K562 (cell line): ENCODE data around the gene TIGAR. TPM values are rescaled to one million over a fixed set of nuclear protein-coding genes. Genes with fewer than 3 reads are reported as not detected.

ENCODE experiments used
- ATAC-seq: fragments of 200-7000 bp; cut with Tn5 transposase; 3 replicates; pipeline ENCODE4 v1.9.1; 2020; ENCODE audit warnings: moderate library complexity
- BruUV-seq: library from RNA; stranded (reverse); fragments of 400-500 nt; replicated peaks from 2 replicates; lab custom pipeline; 2021; lab: Mats Ljungman, UMichigan
- CTCF ChIA-PET: fragments of 300-600 bp; formaldehyde crosslinking; extraction: SDS; loops from one replicate; lab custom pipeline; 2021; ENCODE audit warnings: low intra/inter-chr PET ratio; lab: Yijun Ruan, JAX
- POLR2A ChIA-PET: fragments of 300-600, 350-650 bp; sonication (Branson Sonifier 250); formaldehyde crosslinking; extraction: SDS; loops from one replicate; lab custom pipeline; 2021; ENCODE audit warnings: antibody characterized with exemption, inconsistent platforms; lab: Yijun Ruan, JAX
- DNase-seq, 4 experiments: peaks; one replicate each; pipeline versions ENCODE4 v3.0.0 to v3.0.0-alpha.2; 2011 to 2018; ENCODE audit warnings: low spot score in 3 of 4, mixed read lengths in 3 of 4; ENCODE audit errors: extremely low read depth in 1 of 4
- FAIRE-seq: peaks from 2 replicates; lab custom pipeline; 2011; peaks lifted over from hg19 to GRCh38; lab: Jason Lieb, UNC
- H2AFZ ChIP-seq: 2 replicates; pipeline ENCODE4 v1.6.0; 2011; ENCODE audit warnings: low read depth, low read length, control low read depth, inconsistent platforms
- H3K27ac ChIP-seq: fragments of 200-600 bp; 3 replicates; pipeline ENCODE4 v1.8.0; 2011; ENCODE audit warnings: low read depth, mild to moderate bottlenecking, control low read depth, inconsistent platforms, low read length, moderate library complexity, mixed read lengths; ENCODE audit errors: extremely low read depth
- H3K27me3 ChIP-seq, 2 experiments: fragments of 300-600 bp in 1 of 2; 2 replicates in 1 of 2; 3 replicates in 1 of 2; pipeline versions ENCODE4 v1.6.0 to v1.8.0; 2011; ENCODE audit warnings: inconsistent platforms in 2 of 2, low read length in 2 of 2, mild to moderate bottlenecking in 1 of 2, mixed read lengths in 1 of 2, moderate library complexity in 1 of 2; ENCODE audit not compliant: control insufficient read depth in 2 of 2, insufficient read depth in 2 of 2
- H3K36me3 ChIP-seq: fragments of 300-600 bp; 3 replicates; pipeline ENCODE4 v1.8.0; 2011; ENCODE audit warnings: mild to moderate bottlenecking, low read length, inconsistent platforms; ENCODE audit not compliant: control insufficient read depth, insufficient read depth
- H3K4me1 ChIP-seq, 2 experiments: fragments of 200-600 bp in 1 of 2; replicated peaks in 1 of 2; 2 replicates in 1 of 2; 3 replicates in 1 of 2; pipeline versions ENCODE4 v1.5.1 to v1.8.0; 2011; ENCODE audit warnings: inconsistent platforms in 2 of 2, low read length in 2 of 2, mild to moderate bottlenecking in 1 of 2, mixed read lengths in 1 of 2, moderate library complexity in 1 of 2; ENCODE audit not compliant: control insufficient read depth in 2 of 2, insufficient read depth in 2 of 2
- H3K4me2 ChIP-seq: 2 replicates; pipeline ENCODE4 v1.6.1; 2011; ENCODE audit warnings: low read length, control low read depth, inconsistent platforms, mixed read lengths; ENCODE audit not compliant: insufficient read depth
- H3K4me3 ChIP-seq: fragments of 200-600 bp; sonication (generic), shearing (Covaris generic); 2 replicates; pipeline ENCODE4 v1.5.1; 2016; ENCODE audit warnings: control low read depth, inconsistent platforms
- H3K79me2 ChIP-seq: fragments of 200-600 bp; 3 replicates; pipeline ENCODE4 v1.8.0; 2011; ENCODE audit warnings: low read length, inconsistent platforms; ENCODE audit not compliant: control insufficient read depth, insufficient read depth
- H3K9ac ChIP-seq, 2 experiments: 2 replicates each; pipeline versions ENCODE4 v1.6.0 to v1.6.1; 2011; ENCODE audit warnings: low read depth in 2 of 2, low read length in 2 of 2, control low read depth in 1 of 2, inconsistent platforms in 1 of 2, mild to moderate bottlenecking in 1 of 2, mixed read lengths in 1 of 2; ENCODE audit not compliant: insufficient read depth in 1 of 2
- H3K9me1 ChIP-seq: one replicate; pipeline ENCODE4 v1.6.0; 2011; ENCODE audit warnings: inconsistent platforms, mild to moderate bottlenecking, low read length, moderate library complexity; ENCODE audit not compliant: control insufficient read depth, insufficient read depth
- H3K9me3 ChIP-seq: replicated peaks from 2 replicates; pipeline ENCODE4 v1.5.1; 2011; ENCODE audit warnings: low read depth, low read length, inconsistent platforms; ENCODE audit not compliant: control insufficient read depth, insufficient read depth
- H4K20me1 ChIP-seq: replicated peaks from 2 replicates; pipeline ENCODE4 v1.6.1; 2011; ENCODE audit warnings: low read length, inconsistent platforms, mixed read lengths; ENCODE audit not compliant: control insufficient read depth, insufficient read depth
- EGR1 ChIP-seq: fragments of 450-650 bp; conservative IDR thresholded peaks from 2 replicates; pipeline ENCODE4 v1.6.1; 2017; ENCODE audit warnings: mild to moderate bottlenecking
- ETV6 ChIP-seq, 3 experiments: fragments of 150-350 bp in 1 of 3; sonication (generic) in 1 of 3; formaldehyde crosslinking in 1 of 3; IDR thresholded peaks; 2 replicates each; pipeline versions ENCODE4 v1.6.1 to v1.8.0; 2014 to 2022; ENCODE audit warnings: borderline replicate concordance in 2 of 3, low read depth in 2 of 3, antibody characterized with exemption in 1 of 3, low read length in 1 of 3, mild to moderate bottlenecking in 1 of 3, missing genetic modification reagents in 1 of 3
- RBFOX2 ChIP-seq: fragments of 200-400 bp; formaldehyde crosslinking; IDR thresholded peaks from 2 replicates; pipeline ENCODE4 v1.6.1; 2017; ENCODE audit warnings: low read depth, mild to moderate bottlenecking, low read length, moderate library complexity
- SMAD1 ChIP-seq: fragments of 150-350 bp; IDR thresholded peaks from 2 replicates; pipeline ENCODE4 v1.6.1; 2014; ENCODE audit warnings: low read length, low read depth; ENCODE audit not compliant: partially characterized antibody
- ZNF324 ChIP-seq: fragments of 250-450 bp; sonication (Bioruptor Pico); IDR thresholded peaks from 2 replicates; pipeline ENCODE4 v1.4.0; 2020; ENCODE audit warnings: mild to moderate bottlenecking
- WGBS: fragments of 100-300 bp; shearing (Covaris generic); methylation state at CpG from one replicate; pipeline ENCODE4 v1.1.6; 2016; ENCODE audit warnings: low coverage, mixed read lengths; ENCODE audit not compliant: insufficient coverage; ENCODE audit errors: missing lambda C conversion rate; 5-methylcytosine and 5-hydroxymethylcytosine counted together
- in situ Hi-C: fragments of 300-500 bp; cut with MboI; formaldehyde crosslinking; loops from 4 replicates; pipeline ENCODE4 v1.15.0; 2018; ENCODE audit warnings: inconsistent platforms, mixed read lengths
- intact Hi-C: fragments of 100-400 bp; cut with micrococcal nuclease; formaldehyde crosslinking; loops from 2 replicates; pipeline ENCODE4 v1.14.2; 2022
- polyA plus RNA-seq, 8 experiments: library from polyadenylated mRNA; depleted of rRNA in 4 of 8; stranded (reverse) in 5 of 8; unstranded in 3 of 8; fragments of >200 nt; fragmentation: Nextera tagmentation in 2 of 8; fragmentation: Illumina TruSeq in 1 of 8; extraction: Ambion mirVana in 2 of 8; extraction: Trizol in 1 of 8; gene quantifications; 2 replicates each; pipeline versions ENCODE4 v1.2.1 to v1.2.3, GENCODE V29; 2011 to 2014; ENCODE audit warnings: inconsistent platforms in 1 of 8, missing spikeins in 1 of 8
- total RNA-seq, 7 experiments: library from RNA; depleted of rRNA in 6 of 7; stranded (reverse); fragments of >200 nt in 6 of 7; fragmentation: Illumina TruSeq in 2 of 7; extraction: Trizol in 2 of 7; gene quantifications; 2 replicates each; pipeline versions ENCODE4 v1.2.1 to v1.2.3, GENCODE V29; 2011 to 2021; ENCODE audit warnings: low replicate concordance in 1 of 7
- TF ChIP-seq, protein P1 (sequence below), 2 experiments: IDR thresholded peaks; 2 replicates each; pipeline ENCODE4 v1.6.1; 2012; ENCODE audit warnings: improper control_type of control experiment in 2 of 2, low read depth in 2 of 2, low read length in 2 of 2, borderline replicate concordance in 1 of 2

TIGAR gene
- total and polyA plus RNA-seq, 9 of the 15 experiments (the other 6 are each of a cell fraction or from before 2014, with no cell fraction given), result 0.11 to 1.0 (median 0.53) TPM; not detected in 2

GRCh38 chr12:4388662-4389061 lies 67.6 kb downstream of the TIGAR start (continued):
- TF ChIP-seq, protein P1, sequence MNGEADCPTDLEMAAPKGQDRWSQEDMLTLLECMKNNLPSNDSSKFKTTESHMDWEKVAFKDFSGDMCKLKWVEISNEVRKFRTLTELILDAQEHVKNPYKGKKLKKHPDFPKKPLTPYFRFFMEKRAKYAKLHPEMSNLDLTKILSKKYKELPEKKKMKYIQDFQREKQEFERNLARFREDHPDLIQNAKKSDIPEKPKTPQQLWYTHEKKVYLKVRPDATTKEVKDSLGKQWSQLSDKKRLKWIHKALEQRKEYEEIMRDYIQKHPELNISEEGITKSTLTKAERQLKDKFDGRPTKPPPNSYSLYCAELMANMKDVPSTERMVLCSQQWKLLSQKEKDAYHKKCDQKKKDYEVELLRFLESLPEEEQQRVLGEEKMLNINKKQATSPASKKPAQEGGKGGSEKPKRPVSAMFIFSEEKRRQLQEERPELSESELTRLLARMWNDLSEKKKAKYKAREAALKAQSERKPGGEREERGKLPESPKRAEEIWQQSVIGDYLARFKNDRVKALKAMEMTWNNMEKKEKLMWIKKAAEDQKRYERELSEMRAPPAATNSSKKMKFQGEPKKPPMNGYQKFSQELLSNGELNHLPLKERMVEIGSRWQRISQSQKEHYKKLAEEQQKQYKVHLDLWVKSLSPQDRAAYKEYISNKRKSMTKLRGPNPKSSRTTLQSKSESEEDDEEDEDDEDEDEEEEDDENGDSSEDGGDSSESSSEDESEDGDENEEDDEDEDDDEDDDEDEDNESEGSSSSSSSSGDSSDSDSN (IDR thresholded peaks at IDR 0.05; ENCODE audit: borderline replicate concordance in 1 of 2, low read depth in 2 of 2, low read length in 2 of 2), result no peak
- TF ChIP-seq, all 486 proteins: peak for 64

GRCh38 chr12:4392223-4392742 lies 71.3 kb downstream of the TIGAR start:
- no peaks in the 10 kb centered on the region for H3K79me2 ChIP-seq
- no peak; the same call in 2 of the 3 replicates for ATAC-seq
- in situ Hi-C loops, result no loop called here
- no peak for TF ChIP-seq SMAD1
- TF ChIP-seq ZNF324, result no peak
- TF ChIP-seq ETV6 (IDR thresholded peaks at IDR 0.05; ENCODE audit: borderline replicate concordance in 1 of 2, low read depth in 2 of 2, low read length in 1 of 2), result no peak
- no peak for TF ChIP-seq ETV6 (CRISPR knock-in tag; IDR thresholded peaks at IDR 0.05; ENCODE audit: borderline replicate concordance)
- peak; percentile 56 for TF ChIP-seq EGR1
- TF ChIP-seq RBFOX2, result 0 out of 2 replicates have a peak, but pooled peaks have one; percentile 30
- TF ChIP-seq, all 486 proteins: peak for 2
- H4K20me1 ChIP-seq, result no peaks in the 10 kb centered on the region
- no peak overlapping the region for H3K27ac ChIP-seq
- no peaks in the 10 kb centered on the region; the same call in 1 of the 2 replicates for H3K9me3 ChIP-seq
- ChIA-PET CTCF (no interaction called here), POLR2A (interaction anchor here (0.5 kb wide), 1 partner anchor 157 kb away, joined by 4 read pairs; no protein-coding TSS in a partner anchor)
- H3K4me1 ChIP-seq, result peaks cover 12 to 27% of the 10 kb centered on the region in 2 experiments; a peak in 4 of 5 replicates
- peak; percentile 13 to 38 (median 28) for DNase-seq
- H3K27me3 ChIP-seq, result no peaks in the 10 kb centered on the region
- H3K4me2 ChIP-seq, result no peak overlapping the region
- H3K4me3 ChIP-seq, result no peak overlapping the region
- peak overlapping the region; percentile 51; the same call in 1 of the 2 replicates for H2AFZ ChIP-seq
- no TSS peak for BruUV-seq
- 26% methylated on average over 3 of the region's 15 CpGs for WGBS
- no peaks in the 10 kb centered on the region for H3K36me3 ChIP-seq
- H3K9ac ChIP-seq, result peak overlapping the region in 1 of 2 experiments; percentile 45; a peak in 1 of 4 replicates
- intact Hi-C loops, result no loop called here
- no peaks in the 10 kb centered on the region for H3K9me1 ChIP-seq
- no peak for FAIRE-seq
